ENCODE data around the gene ANKRD29. TPM values are rescaled to one million over a fixed set of nuclear protein-coding genes. Genes with fewer than 3 reads are reported as not detected.

The ANKRD29 gene
- total and polyA plus RNA-seq, 10 of the 15 experiments (the other 5 are each of a cell fraction or from before 2014, with no cell fraction given): 0.53 to 9.2 (median 1.6) TPM

- 69% methylated on average over 4 of the region's 4 CpGs for WGBS (ENCODE audit: insufficient coverage, insufficient replicate concordance, low lambda C conversion rate, missing lambda C conversion rate)
- no peak for TF ChIP-seq SUPT20H (IDR thresholded peaks at IDR 0.05; ENCODE audit: borderline replicate concordance, control insufficient read depth, low read depth, low read length)
- TF ChIP-seq ZNF622 (IDR thresholded peaks at IDR 0.05): no peak
- TF ChIP-seq RBBP5 (conservative IDR thresholded peaks at IDR 0.05): no peak
- TF ChIP-seq CHD1 (IDR thresholded peaks at IDR 0.05; ENCODE audit: low read depth, low read length): no peak
- no peak for TF ChIP-seq HDAC2 (IDR thresholded peaks at IDR 0.05)
- no peak for TF ChIP-seq ZNF217 (IDR thresholded peaks at IDR 0.05)
- TF ChIP-seq MAX (IDR thresholded peaks at IDR 0.05; ENCODE audit: low read depth, low read length): no peak
- TF ChIP-seq SMC3 (IDR thresholded peaks at IDR 0.05; ENCODE audit: borderline replicate concordance, low read length): no peak
- no peak for TF ChIP-seq TARDBP (IDR thresholded peaks at IDR 0.05; ENCODE audit: borderline replicate concordance)
- CTCF ChIA-PET: interaction anchor here (0.5 to 2.0 kb wide), 5 partner anchors 8 to 1296 kb away, joined by 3 to 12 read pairs (median 4); no protein-coding TSS in a partner anchor
- intact Hi-C loops (cut with micrococcal nuclease; ENCODE audit: unreplicated experiment): no loop called here
- DNase-seq (ENCODE audit: low read depth, low spot score): no peak
- Histone ChIP-seq H3K4me2 (ENCODE audit: control insufficient read depth, insufficient read depth) (no peak overlapping the region), H3K27me3 (replicated peaks in 1 of 2; ENCODE audit: control insufficient read depth in 2 of 2, insufficient read depth in 2 of 2, low read length in 1 of 2) (peaks cover 6 to 7% of the 10 kb centered on the region in 2 experiments), H4K20me1 (ENCODE audit: control insufficient read depth, insufficient read depth) (no peaks in the 10 kb centered on the region), H2AFZ (ENCODE audit: control insufficient read depth, low read depth, low read length) (no peak overlapping the region), H3K9ac (ENCODE audit: control insufficient read depth, insufficient read depth, low read length) (no peak overlapping the region), H3K27ac (ENCODE audit: control insufficient read depth, insufficient read depth) (no peak overlapping the region), H3K4me3 (no peak overlapping the region), H3K4me1 (ENCODE audit: control insufficient read depth, insufficient read depth, low read length) (no peaks in the 10 kb centered on the region), H3K36me3 (ENCODE audit: control insufficient read depth in 2 of 2, insufficient read depth in 2 of 2, low read length in 1 of 2) (no peaks in the 10 kb centered on the region), H3K9me3 (replicated peaks; ENCODE audit: control insufficient read depth, insufficient read depth, low read length) (no peaks in the 10 kb centered on the region), H3K79me2 (ENCODE audit: control insufficient read depth, insufficient read depth, low read length) (no peaks in the 10 kb centered on the region)
- SMC1A ChIA-PET (ENCODE audit: uncharacterized antibody, unreplicated experiment): interaction anchor here (1.3 to 2.7 kb wide), 2 partner anchors 9 to 66 kb away, joined by 6 to 11 read pairs; no protein-coding TSS in a partner anchor
- POLR2A ChIA-PET: interaction anchor here (0.6 kb wide), 1 partner anchor 133 kb away, joined by 3 read pairs; no protein-coding TSS in a partner anchor
- ATAC-seq: no peak
- no TSS peak for BruUV-seq (replicated peaks)
- FAIRE-seq: no peak
- RAD21 ChIA-PET (ENCODE audit: unreplicated experiment): no interaction called here
- in situ Hi-C loops (cut with MboI): no loop called here
Observed at GRCh38 chr18:23694637-23695430, 32.1 kb upstream of the ANKRD29 start.
